GM23248 (cell line): Measurements from ENCODE around the gene KLHL3.

Source experiments
- EZH2 ChIP-seq: fragments of 200-600 bp; sonication (generic); IDR thresholded peaks from 2 replicates; pipeline ENCODE4 v1.6.1; 2018; ENCODE audit warnings: antibody characterized with exemption, mild to moderate bottlenecking; ENCODE audit not compliant: insufficient read depth, poor library complexity, severe bottlenecking
- EZH2phosphoT487 ChIP-seq: fragments of 200-600 bp; sonication (generic); IDR thresholded peaks from 2 replicates; pipeline ENCODE4 v1.6.1; 2018; ENCODE audit warnings: antibody characterized with exemption, moderate library complexity, mild to moderate bottlenecking, low read depth; ENCODE audit not compliant: insufficient read depth

- TF ChIP-seq EZH2 (no peak), EZH2phosphoT487 (no peak)
These were observed 42.5 kb downstream of the KLHL3 start for GRCh38 chr5:137693307-137693950.
